Heart left ventricle (tissue), 16 donors: ENCODE data around the gene CAV2. TPM values are rescaled to one million over a fixed set of nuclear protein-coding genes. Genes with fewer than 3 reads are reported as not detected.

Source experiments
- ATAC-seq, 4 donors: fragments of 200-7000 bp; cut with Tn5 transposase; one replicate each; pipeline ENCODE4 v1.9.1; 2020 to 2022; ENCODE audit warnings: moderate library complexity in 4 of 4, mild to moderate bottlenecking in 3 of 4, moderate number of reproducible peaks in 1 of 4
- DNase-seq, 5 donors: peaks; one replicate each; pipeline ENCODE4 v3.0.0-alpha.2; 2020
- H3K27ac ChIP-seq, 12 donors: fragments of 200-600 bp; sonication (generic) in 4 of 12; one replicate each; pipeline versions ENCODE4 v1.5.0 to v1.8.0; 2016 to 2022; ENCODE audit warnings: mild to moderate bottlenecking in 2 of 12
- H3K27me3 ChIP-seq, 9 donors: fragments of 200-600 bp; sonication (generic) in 2 of 9; one replicate each; pipeline versions ENCODE4 v1.5.1 to v1.8.0; 2016 to 2022; ENCODE audit warnings: mild to moderate bottlenecking in 3 of 9
- H3K36me3 ChIP-seq, 9 donors: fragments of 200-600 bp; sonication (generic) in 2 of 9; one replicate each; pipeline versions ENCODE4 v1.5.0 to v1.8.0; 2018 to 2022; ENCODE audit warnings: mild to moderate bottlenecking in 2 of 9
- H3K4me1 ChIP-seq, 12 donors: fragments of 200-600 bp; sonication (generic) in 4 of 12; one replicate each; pipeline versions ENCODE4 v1.5.0 to v1.8.0; 2016 to 2022; ENCODE audit warnings: mild to moderate bottlenecking in 3 of 12
- H3K4me3 ChIP-seq, 12 donors: fragments of 200-600 bp; sonication (generic) in 4 of 12; one replicate each; pipeline versions ENCODE4 v1.5.0 to v1.8.0; 2017 to 2022; ENCODE audit warnings: mild to moderate bottlenecking in 9 of 12, moderate library complexity in 4 of 12
- H3K9me3 ChIP-seq, 12 donors: fragments of 200-600 bp; sonication (generic) in 4 of 12; one replicate each; pipeline versions ENCODE4 v1.5.0 to v1.8.0; 2016 to 2022; ENCODE audit warnings: mild to moderate bottlenecking in 1 of 12
- POLR2A ChIP-seq, 2 donors: fragments of 450-650 bp; IDR thresholded peaks; one replicate each; pipeline ENCODE4 v1.6.1; 2017; ENCODE audit warnings: antibody characterized with exemption in 2 of 2, mild to moderate bottlenecking in 2 of 2, moderate library complexity in 2 of 2
- WGBS, 4 donors: extraction: QIAGEN DNeasy Blood & Tissue Kit in 2 of 4; methylation state at CpG; one replicate each; pipeline versions ENCODE4 v1.1.5 to v1.1.7; 2013 to 2018; 5-methylcytosine and 5-hydroxymethylcytosine counted together
- intact Hi-C, 10 donors: fragments of 100-400 bp; cut with DNase I; formaldehyde crosslinking; loops; one replicate each; pipeline versions ENCODE4 v1.11.1 to v1.14.2; 2022
- polyA plus RNA-seq, 2 donors: library from polyadenylated mRNA; stranded (reverse); fragments of 200-250 nt; gene quantifications; one replicate each; pipeline ENCODE4 v1.2.3, GENCODE V29; 2013
- total RNA-seq, 9 donors: library from RNA; depleted of rRNA in 2 of 9; stranded (reverse); fragments of >200 nt in 2 of 9; fragmentation: NEBNext Ultra II Directional in 3 of 9; extraction: Animal tissue kit (Norgen Biotek cat#: 25700) in 3 of 9; gene quantifications; one replicate each; pipeline versions ENCODE4 v1.1.0 to v1.2.4, GENCODE V29; 2016 to 2023
- TF ChIP-seq, protein P1 (sequence below), 12 donors: fragments of 200-600 bp; sonication (generic) in 4 of 12; IDR thresholded peaks; one replicate each; pipeline versions ENCODE4 v1.5.0 to v1.8.0; 2018 to 2022; ENCODE audit warnings: antibody characterized with exemption in 12 of 12, mild to moderate bottlenecking in 5 of 12
- donor health status: ischemic (EF 13 %, LVEDD 7.1; RV severe dilation, severe dysfunction).
- donor health status: healthy with polysubstance abuse.
- donor health status: DM: no; HTN: yes; CAD: no.
- donor health status: DM: no; HTN: no; CAD: no.
- donor health status: ischemic (EF 25% LVEDD 6.9; RV normal size, moderate dysfunction).
- donor health status: ischemic (EF 25% LVEDD 5.7; RV mildly dilated, moderate dysfunction).
- donor health status: healthy.
- donor health status: DM: yes; HTN: yes; CAD: no.
- donor health status: ischemic (EF 35%, LVEDD 5.7; RV mildly dilated, moderate dysfunction).
- donor health status: nonischemic (EF 11% LVEDD 7.7; RV severe dilation, severe dysfunction).
- donor health status: DM: yes; HTN: yes; CAD: no.
- donor health status: PGD.
- donor health status: ischemic (EF 29% LVEDD 5.4; RV normal size, mild dysfunction).
- donor health status: nonischemic (EF 23%, LVEDD 6.1; RV moderate dilation, normal function).

Gene CAV2
- total and polyA plus RNA-seq, 11 donors: 66.3 to 345 (median 236) TPM

DNA sequence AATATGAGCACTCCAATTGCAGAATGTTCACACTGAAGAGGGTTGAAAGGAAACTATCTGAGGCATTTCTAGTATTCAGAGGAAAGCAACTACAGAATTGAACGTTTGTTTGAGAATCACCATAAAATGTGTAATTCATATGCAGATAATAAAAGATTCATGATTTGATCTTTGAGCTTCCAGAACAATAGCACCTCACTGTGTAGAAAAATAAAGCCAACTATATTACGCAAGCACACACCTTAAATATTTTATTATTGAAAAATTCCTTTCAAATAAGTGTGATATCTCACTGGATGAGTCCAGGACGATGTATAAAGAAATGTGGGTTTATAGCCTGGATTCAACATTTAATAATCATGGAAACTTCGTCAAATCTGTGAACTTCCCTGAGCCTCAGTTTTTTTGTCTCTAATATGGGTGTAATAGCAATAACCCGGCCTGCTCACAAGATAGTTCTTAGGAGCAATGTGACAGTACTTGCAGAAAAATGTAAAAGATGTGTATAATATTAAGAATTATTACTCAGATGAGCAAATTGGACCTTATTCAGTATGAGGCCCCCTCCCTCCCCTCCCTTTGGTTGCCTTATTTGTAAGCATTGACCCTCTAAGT is 11.5 kb upstream of the CAV2 start:
- TF ChIP-seq POLR2A (IDR thresholded peaks at IDR 0.05): no peak
- TF ChIP-seq, protein P1, sequence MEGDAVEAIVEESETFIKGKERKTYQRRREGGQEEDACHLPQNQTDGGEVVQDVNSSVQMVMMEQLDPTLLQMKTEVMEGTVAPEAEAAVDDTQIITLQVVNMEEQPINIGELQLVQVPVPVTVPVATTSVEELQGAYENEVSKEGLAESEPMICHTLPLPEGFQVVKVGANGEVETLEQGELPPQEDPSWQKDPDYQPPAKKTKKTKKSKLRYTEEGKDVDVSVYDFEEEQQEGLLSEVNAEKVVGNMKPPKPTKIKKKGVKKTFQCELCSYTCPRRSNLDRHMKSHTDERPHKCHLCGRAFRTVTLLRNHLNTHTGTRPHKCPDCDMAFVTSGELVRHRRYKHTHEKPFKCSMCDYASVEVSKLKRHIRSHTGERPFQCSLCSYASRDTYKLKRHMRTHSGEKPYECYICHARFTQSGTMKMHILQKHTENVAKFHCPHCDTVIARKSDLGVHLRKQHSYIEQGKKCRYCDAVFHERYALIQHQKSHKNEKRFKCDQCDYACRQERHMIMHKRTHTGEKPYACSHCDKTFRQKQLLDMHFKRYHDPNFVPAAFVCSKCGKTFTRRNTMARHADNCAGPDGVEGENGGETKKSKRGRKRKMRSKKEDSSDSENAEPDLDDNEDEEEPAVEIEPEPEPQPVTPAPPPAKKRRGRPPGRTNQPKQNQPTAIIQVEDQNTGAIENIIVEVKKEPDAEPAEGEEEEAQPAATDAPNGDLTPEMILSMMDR (IDR thresholded peaks at IDR 0.05): no peak
- H3K27me3 ChIP-seq: no peaks in the 10 kb centered on the region
- peaks cover 0 to 35% (median 16%) of the 10 kb centered on the region in 12 donors for H3K4me1 ChIP-seq
- no peaks in the 10 kb centered on the region for H3K9me3 ChIP-seq
- no peaks in the 10 kb centered on the region for H3K36me3 ChIP-seq
- ATAC-seq: no peak
- no peak overlapping the region for H3K4me3 ChIP-seq
- 80 to 87% (median 82%) methylated on average over 5 of the region's 5 CpGs for WGBS, 4 donors
- H3K27ac ChIP-seq: no peak overlapping the region
- intact Hi-C loops: no loop called here
- no peak for DNase-seq

DNA sequence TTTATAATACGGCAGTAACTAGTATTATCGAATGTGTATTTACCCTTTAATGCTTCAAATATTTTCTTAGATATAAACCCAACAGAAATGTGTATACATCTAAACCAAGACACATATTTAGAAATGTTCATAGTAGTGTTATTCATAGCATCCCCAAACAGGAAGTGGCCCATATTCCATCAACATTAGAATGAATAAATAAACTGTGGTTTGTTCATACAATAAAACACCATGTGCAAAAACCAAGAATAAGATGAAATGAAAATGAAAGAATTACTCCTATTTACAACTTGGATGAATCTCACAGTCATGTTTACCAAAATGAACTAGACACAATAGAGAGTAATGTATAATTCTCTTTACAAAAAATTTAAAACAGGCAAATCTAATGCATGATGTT is 9.2 kb upstream of the CAV2 start:
- H3K27me3 ChIP-seq: no peaks in the 10 kb centered on the region
- no peak overlapping the region for H3K4me3 ChIP-seq
- DNase-seq: no peak
- H3K9me3 ChIP-seq: no peaks in the 10 kb centered on the region
- WGBS, 4 donors: 62 to 77% (median 65%) methylated on average over 2 of the region's 2 CpGs
- intact Hi-C loops: loop anchor here in 4 of 10 donors (10.0 kb wide), 1 partner anchor 46 kb away; no protein-coding TSS in a partner anchor
- H3K4me1 ChIP-seq: peaks cover 0 to 41% (median 16%) of the 10 kb centered on the region in 12 donors
- TF ChIP-seq POLR2A (IDR thresholded peaks at IDR 0.05): no peak
- TF ChIP-seq, protein P1 (IDR thresholded peaks at IDR 0.05): no peak
- no peaks in the 10 kb centered on the region for H3K36me3 ChIP-seq
- peak overlapping the region in 6 of 12 donors; percentile 1 to 43 (median 18) for H3K27ac ChIP-seq
- ATAC-seq: no peak

GRCh38 chr7:116491887-116492653 is 7.5 kb upstream of the CAV2 start:
- WGBS, 4 donors: 57 to 77% (median 66%) methylated on average over 3 of the region's 3 CpGs
- peak overlapping the region in 5 of 12 donors; percentile 4 to 49 (median 5) for H3K27ac ChIP-seq
- peaks cover 0 to 5% (median 0%) of the 10 kb centered on the region in 12 donors for H3K9me3 ChIP-seq
- H3K36me3 ChIP-seq: no peaks in the 10 kb centered on the region
- ATAC-seq: no peak
- no peak for DNase-seq
- H3K4me3 ChIP-seq: no peak overlapping the region
- intact Hi-C loops: loop anchor here in 4 of 10 donors (10.0 kb wide), 1 partner anchor 47 kb away; no protein-coding TSS in a partner anchor
- no peak for TF ChIP-seq POLR2A (IDR thresholded peaks at IDR 0.05)
- TF ChIP-seq, protein P1 (IDR thresholded peaks at IDR 0.05): no peak
- H3K4me1 ChIP-seq: peaks cover 0 to 45% (median 16%) of the 10 kb centered on the region in 12 donors
- no peaks in the 10 kb centered on the region for H3K27me3 ChIP-seq

DNA sequence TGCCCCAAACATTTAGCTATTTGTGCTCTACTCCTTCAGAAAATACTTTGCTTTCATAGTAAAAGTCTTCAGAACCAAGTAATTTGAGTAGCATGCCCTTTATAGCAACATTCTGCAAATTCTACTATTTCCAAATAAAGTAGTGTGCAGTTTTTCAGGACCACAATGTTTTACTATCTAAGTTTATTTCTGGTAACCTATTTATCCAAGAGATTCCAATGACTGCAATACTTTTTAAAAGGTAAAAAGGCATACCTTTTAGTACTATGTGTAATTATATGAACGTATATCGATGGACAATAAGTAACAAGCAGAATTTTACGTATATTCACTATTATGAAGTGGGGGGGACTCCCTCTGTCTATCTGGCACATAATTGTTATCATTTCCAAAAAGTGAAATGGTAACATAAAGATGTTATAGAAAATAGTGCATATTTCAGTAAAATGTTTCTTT is 6.9 kb upstream of the CAV2 start:
- peaks cover 0 to 5% (median 0%) of the 10 kb centered on the region in 12 donors for H3K9me3 ChIP-seq
- no peak for TF ChIP-seq POLR2A (IDR thresholded peaks at IDR 0.05)
- TF ChIP-seq, protein P1 (IDR thresholded peaks at IDR 0.05): no peak
- intact Hi-C loops: loop anchor here in 4 of 10 donors (10.0 kb wide), 1 partner anchor 48 kb away; no protein-coding TSS in a partner anchor
- H3K27ac ChIP-seq: peak overlapping the region in 5 of 12 donors; percentile 1 to 49 (median 5)
- 89 to 94% (median 91%) methylated on average over 3 of the region's 3 CpGs for WGBS, 4 donors
- H3K4me3 ChIP-seq: no peak overlapping the region
- DNase-seq (no peak), ATAC-seq (no peak)
- peaks cover 0 to 45% (median 16%) of the 10 kb centered on the region in 12 donors for H3K4me1 ChIP-seq
- H3K36me3 ChIP-seq: no peaks in the 10 kb centered on the region
- no peaks in the 10 kb centered on the region for H3K27me3 ChIP-seq
